HepG2 (cell line): ENCODE measurements around the gene LCAT. TPM values are rescaled to one million over a fixed set of nuclear protein-coding genes. Genes with fewer than 3 reads are reported as not detected.
A peak's percentile ranks its signal among the peaks of the same experiment; 100 is the strongest.

ENCODE experiments used
- ASH2L ChIP-seq: fragments of 300-600, 200-600 bp; sonication (generic); IDR thresholded peaks from 2 replicates; pipeline ENCODE4 v1.7.0; 2017; ENCODE audit warnings: low read depth, mild to moderate bottlenecking, moderate library complexity, mixed read lengths, low read length; ENCODE audit not compliant: insufficient read length
- HOMEZ ChIP-seq: IDR thresholded peaks from 2 replicates; pipeline ENCODE4 v1.6.1; 2016; ENCODE audit warnings: low read depth
- PAF1 ChIP-seq: IDR thresholded peaks from 2 replicates; pipeline ENCODE4 v1.6.1; 2016; ENCODE audit warnings: missing genetic modification reagents, missing compliant biosample characterization
- POGZ ChIP-seq: sonication (generic); formaldehyde crosslinking; IDR thresholded peaks from 2 replicates; pipeline ENCODE4 v1.4.0; 2020; ENCODE audit warnings: mild to moderate bottlenecking, missing genetic modification reagents
- RFX1 ChIP-seq: fragments of 450-650 bp; IDR thresholded peaks from 2 replicates; pipeline ENCODE4 v1.6.1; 2017
- RNF2 ChIP-seq: fragments of 450-650 bp; conservative IDR thresholded peaks from 2 replicates; pipeline ENCODE4 v1.6.1; 2016; ENCODE audit warnings: low read depth
- SSRP1 ChIP-seq: IDR thresholded peaks from 2 replicates; pipeline ENCODE4 v1.6.1; 2016; ENCODE audit warnings: control low read depth
- TCF12 ChIP-seq, 2 experiments: fragments of 450-650 bp in 1 of 2; sonication (generic) in 1 of 2; formaldehyde crosslinking in 1 of 2; IDR thresholded peaks; 2 replicates each; pipeline versions ENCODE4 v1.6.1 to v1.8.0; 2017 to 2022; ENCODE audit warnings: antibody characterized with exemption in 1 of 2, mild to moderate bottlenecking in 1 of 2, missing genetic modification reagents in 1 of 2, moderate library complexity in 1 of 2
- ZNF205 ChIP-seq: IDR thresholded peaks from 2 replicates; pipeline ENCODE4 v1.6.1; 2018; ENCODE audit warnings: missing biosample characterization, missing genetic modification reagents
- ZNF333 ChIP-seq: sonication (generic); formaldehyde crosslinking; IDR thresholded peaks from 2 replicates; pipeline ENCODE4 v1.4.0; 2020; ENCODE audit warnings: mild to moderate bottlenecking, missing genetic modification reagents, borderline replicate concordance
- ZNF362 ChIP-seq: sonication (generic); formaldehyde crosslinking; IDR thresholded peaks from 2 replicates; pipeline ENCODE4 v1.4.0; 2020; ENCODE audit warnings: missing genetic modification reagents, mild to moderate bottlenecking, borderline replicate concordance
- ZNF484 ChIP-seq: sonication (generic); formaldehyde crosslinking; IDR thresholded peaks from 2 replicates; pipeline ENCODE4 v1.5.1; 2020; ENCODE audit warnings: mild to moderate bottlenecking, low read depth, missing genetic modification reagents, borderline replicate concordance
- ZNF644 ChIP-seq: IDR thresholded peaks from 2 replicates; pipeline ENCODE4 v1.6.1; 2016; ENCODE audit warnings: low read depth
- ZNF772 ChIP-seq: sonication (generic); formaldehyde crosslinking; IDR thresholded peaks from 2 replicates; pipeline ENCODE4 v1.5.0; 2020; ENCODE audit warnings: mild to moderate bottlenecking, missing genetic modification reagents
- ZNF800 ChIP-seq: sonication (generic); formaldehyde crosslinking; IDR thresholded peaks from 2 replicates; pipeline ENCODE4 v1.4.0; 2020; ENCODE audit warnings: missing genetic modification reagents
- polyA plus RNA-seq, 8 experiments: library from polyadenylated mRNA; depleted of rRNA in 3 of 8; stranded (reverse) in 7 of 8; unstranded in 1 of 8; fragments of >200 nt; fragmentation: Illumina TruSeq in 4 of 8; extraction: Trizol in 4 of 8; gene quantifications; 2 replicates each; pipeline versions ENCODE4 v1.2.1 to v1.2.3, GENCODE V29; 2011 to 2016; ENCODE audit warnings: low read depth in 4 of 8, missing spikeins in 1 of 8, mixed read lengths in 1 of 8; ENCODE audit not compliant: insufficient read depth in 1 of 8
- total RNA-seq, 5 experiments: library from RNA; depleted of rRNA; stranded (reverse); fragments of >200 nt; fragmentation: Illumina TruSeq; extraction: Trizol; gene quantifications; 2 replicates each; pipeline ENCODE4 v1.2.3, GENCODE V29; 2016; ENCODE audit warnings: low read depth in 1 of 5
- TF ChIP-seq, protein P1 (sequence below): sonication (generic); formaldehyde crosslinking; IDR thresholded peaks from 2 replicates; pipeline ENCODE4 v1.4.0; 2020; ENCODE audit warnings: mild to moderate bottlenecking, missing genetic modification reagents
- TF ChIP-seq, protein P2 (sequence below): IDR thresholded peaks from 2 replicates; pipeline ENCODE4 v1.4.0; 2020; ENCODE audit warnings: mild to moderate bottlenecking, missing genetic modification reagents

The LCAT gene
- total and polyA plus RNA-seq, 2 of the 13 experiments (the other 11 are each of a cell fraction or from before 2014, with no cell fraction given) = 36.1 to 38.9 TPM

GRCh38 chr16:67892899-67893742 lies 50.8 kb downstream of the LCAT start, which contains the start of gene PSKH1 (continued):
- no peak for TF ChIP-seq ZNF484
- no peak for TF ChIP-seq HOMEZ (CRISPR knock-in tag)
- no peak for TF ChIP-seq RNF2
- no peak for TF ChIP-seq SSRP1
- TF ChIP-seq ZNF205 (CRISPR knock-in tag) = 0 out of 2 replicates have a peak, but pooled peaks have one; percentile 23
- peak; percentile 53; the same call in 1 of the 2 replicates for TF ChIP-seq ZNF800 (CRISPR knock-in tag)
- TF ChIP-seq ZNF362 (CRISPR knock-in tag) = peak; percentile 39; the same call in 1 of the 2 replicates
- peak; percentile 96 for TF ChIP-seq ZNF333 (CRISPR knock-in tag)
- TF ChIP-seq ZNF772 (CRISPR knock-in tag) = no peak; the same call in 1 of the 2 replicates
- TF ChIP-seq, protein P1, sequence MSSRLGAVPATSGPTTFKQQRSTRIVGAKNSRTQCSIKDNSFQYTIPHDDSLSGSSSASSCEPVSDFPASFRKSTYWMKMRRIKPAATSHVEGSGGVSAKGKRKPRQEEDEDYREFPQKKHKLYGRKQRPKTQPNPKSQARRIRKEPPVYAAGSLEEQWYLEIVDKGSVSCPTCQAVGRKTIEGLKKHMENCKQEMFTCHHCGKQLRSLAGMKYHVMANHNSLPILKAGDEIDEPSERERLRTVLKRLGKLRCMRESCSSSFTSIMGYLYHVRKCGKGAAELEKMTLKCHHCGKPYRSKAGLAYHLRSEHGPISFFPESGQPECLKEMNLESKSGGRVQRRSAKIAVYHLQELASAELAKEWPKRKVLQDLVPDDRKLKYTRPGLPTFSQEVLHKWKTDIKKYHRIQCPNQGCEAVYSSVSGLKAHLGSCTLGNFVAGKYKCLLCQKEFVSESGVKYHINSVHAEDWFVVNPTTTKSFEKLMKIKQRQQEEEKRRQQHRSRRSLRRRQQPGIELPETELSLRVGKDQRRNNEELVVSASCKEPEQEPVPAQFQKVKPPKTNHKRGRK (CRISPR knock-in tag) = no peak
- TF ChIP-seq, protein P2, sequence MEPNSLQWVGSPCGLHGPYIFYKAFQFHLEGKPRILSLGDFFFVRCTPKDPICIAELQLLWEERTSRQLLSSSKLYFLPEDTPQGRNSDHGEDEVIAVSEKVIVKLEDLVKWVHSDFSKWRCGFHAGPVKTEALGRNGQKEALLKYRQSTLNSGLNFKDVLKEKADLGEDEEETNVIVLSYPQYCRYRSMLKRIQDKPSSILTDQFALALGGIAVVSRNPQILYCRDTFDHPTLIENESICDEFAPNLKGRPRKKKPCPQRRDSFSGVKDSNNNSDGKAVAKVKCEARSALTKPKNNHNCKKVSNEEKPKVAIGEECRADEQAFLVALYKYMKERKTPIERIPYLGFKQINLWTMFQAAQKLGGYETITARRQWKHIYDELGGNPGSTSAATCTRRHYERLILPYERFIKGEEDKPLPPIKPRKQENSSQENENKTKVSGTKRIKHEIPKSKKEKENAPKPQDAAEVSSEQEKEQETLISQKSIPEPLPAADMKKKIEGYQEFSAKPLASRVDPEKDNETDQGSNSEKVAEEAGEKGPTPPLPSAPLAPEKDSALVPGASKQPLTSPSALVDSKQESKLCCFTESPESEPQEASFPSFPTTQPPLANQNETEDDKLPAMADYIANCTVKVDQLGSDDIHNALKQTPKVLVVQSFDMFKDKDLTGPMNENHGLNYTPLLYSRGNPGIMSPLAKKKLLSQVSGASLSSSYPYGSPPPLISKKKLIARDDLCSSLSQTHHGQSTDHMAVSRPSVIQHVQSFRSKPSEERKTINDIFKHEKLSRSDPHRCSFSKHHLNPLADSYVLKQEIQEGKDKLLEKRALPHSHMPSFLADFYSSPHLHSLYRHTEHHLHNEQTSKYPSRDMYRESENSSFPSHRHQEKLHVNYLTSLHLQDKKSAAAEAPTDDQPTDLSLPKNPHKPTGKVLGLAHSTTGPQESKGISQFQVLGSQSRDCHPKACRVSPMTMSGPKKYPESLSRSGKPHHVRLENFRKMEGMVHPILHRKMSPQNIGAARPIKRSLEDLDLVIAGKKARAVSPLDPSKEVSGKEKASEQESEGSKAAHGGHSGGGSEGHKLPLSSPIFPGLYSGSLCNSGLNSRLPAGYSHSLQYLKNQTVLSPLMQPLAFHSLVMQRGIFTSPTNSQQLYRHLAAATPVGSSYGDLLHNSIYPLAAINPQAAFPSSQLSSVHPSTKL (CRISPR knock-in tag) = no peak
- TF ChIP-seq TCF12 (IDR thresholded peaks at IDR 0.05) = no peak
- TF ChIP-seq TCF12 (CRISPR knock-in tag; IDR thresholded peaks at IDR 0.05) = peak; percentile 68; the same call in 1 of the 2 replicates
- TF ChIP-seq ZNF644 (CRISPR knock-in tag) = no peak
- TF ChIP-seq RFX1 = no peak
- TF ChIP-seq ASH2L = peak; percentile 93
- no peak for TF ChIP-seq PAF1 (CRISPR knock-in tag)
- 0 out of 2 replicates have a peak, but pooled peaks have one; percentile 14 for TF ChIP-seq POGZ (CRISPR knock-in tag)
